Small intestine (tissue), 7 donors: ENCODE results near the gene NKX6-1. TPM values are rescaled to one million over a fixed set of nuclear protein-coding genes. Genes with fewer than 3 reads are reported as not detected.

Experiments
- DNase-seq, 2 donors: peaks; one replicate each; pipeline versions ENCODE4 v3.0.0 to v3.0.0-alpha.2; 2013
- FAIRE-seq: peaks from 2 replicates; lab custom pipeline; 2012; peaks lifted over from hg19 to GRCh38; lab: Jason Lieb, UNC
- H3K27ac ChIP-seq, 3 donors: one replicate each; pipeline ENCODE4 v1.5.1; 2013; ENCODE audit warnings: low read length in 2 of 3, mild to moderate bottlenecking in 2 of 3, control low read depth in 1 of 3, inconsistent platforms in 1 of 3, low read depth in 1 of 3, moderate library complexity in 1 of 3
- H3K27me3 ChIP-seq, 3 donors: one replicate each; pipeline ENCODE4 v1.6.1; 2013; ENCODE audit warnings: low read length in 3 of 3, inconsistent platforms in 1 of 3; ENCODE audit not compliant: control insufficient read depth in 3 of 3, insufficient read depth in 3 of 3
- H3K36me3 ChIP-seq, 3 donors: one replicate each; pipeline ENCODE4 v1.6.1; 2013; ENCODE audit warnings: low read length in 3 of 3, inconsistent platforms in 1 of 3, low read depth in 1 of 3, mild to moderate bottlenecking in 1 of 3, moderate library complexity in 1 of 3; ENCODE audit not compliant: control insufficient read depth in 3 of 3, insufficient read depth in 2 of 3
- H3K4me1 ChIP-seq, 3 donors: one replicate each; pipeline ENCODE4 v1.6.1; 2013; ENCODE audit warnings: low read length in 2 of 3, inconsistent platforms in 1 of 3, low read depth in 1 of 3, mild to moderate bottlenecking in 1 of 3, moderate library complexity in 1 of 3; ENCODE audit not compliant: control insufficient read depth in 3 of 3, insufficient read depth in 2 of 3
- H3K4me3 ChIP-seq, 3 donors: one replicate each; pipeline ENCODE4 v1.5.1; 2013; ENCODE audit warnings: low read length in 3 of 3, control low read depth in 1 of 3, inconsistent platforms in 1 of 3, low read depth in 1 of 3, mild to moderate bottlenecking in 1 of 3, moderate library complexity in 1 of 3
- H3K9me3 ChIP-seq, 2 donors: one replicate each; pipeline ENCODE4 v1.6.1; 2013; ENCODE audit warnings: low read depth in 1 of 2, low read length in 1 of 2; ENCODE audit not compliant: control insufficient read depth in 2 of 2, insufficient read depth in 1 of 2
- WGBS, 3 donors: extraction: QIAGEN DNeasy Blood & Tissue Kit; methylation state at CpG; one replicate each; pipeline ENCODE4 v1.1.7; 2013; 5-methylcytosine and 5-hydroxymethylcytosine counted together
- polyA plus RNA-seq, 4 donors: library from polyadenylated mRNA; stranded (reverse) in 3 of 4; unstranded in 1 of 4; fragments of 200-250 nt in 3 of 4; fragments of 120-200 nt in 1 of 4; gene quantifications; one replicate each; pipeline versions ENCODE4 v1.2.1 to v1.2.3, GENCODE V29; 2013
- donor health status: healthy with polysubstance abuse.
- donor health status: control.
- donor health status: control.
- donor health status: Bipolar disorder and iron deficiency.
- donor health status: healthy.

The NKX6-1 gene
- polyA plus RNA-seq, 4 donors, result not detected

GRCh38 chr4:84492290-84492689 lies 6.8 kb downstream of the NKX6-1 start:
- H3K9me3 ChIP-seq, result no peaks in the 10 kb centered on the region
- DNase-seq, result no peak
- no peaks in the 10 kb centered on the region for H3K36me3 ChIP-seq
- no peak for FAIRE-seq
- WGBS, 3 donors, result 5 to 10% (median 6%) methylated on average over 12 of the region's 12 CpGs
- peaks cover 13 to 78% (median 49%) of the 10 kb centered on the region in 3 donors for H3K27me3 ChIP-seq
- H3K4me1 ChIP-seq, result peaks cover 0 to 7% (median 0%) of the 10 kb centered on the region in 3 donors
- H3K4me3 ChIP-seq, result no peak overlapping the region
- no peak overlapping the region for H3K27ac ChIP-seq

GRCh38 chr4:84491481-84491880 lies 7.6 kb downstream of the NKX6-1 start:
- no peak overlapping the region for H3K4me3 ChIP-seq
- H3K9me3 ChIP-seq, result no peaks in the 10 kb centered on the region
- DNase-seq (no peak), FAIRE-seq (no peak)
- no peaks in the 10 kb centered on the region for H3K36me3 ChIP-seq
- 12 to 31% (median 20%) methylated on average over 6 of the region's 6 CpGs for WGBS, 3 donors
- H3K27me3 ChIP-seq, result peaks cover 10 to 76% (median 44%) of the 10 kb centered on the region in 3 donors
- H3K4me1 ChIP-seq, result peaks cover 0 to 7% (median 0%) of the 10 kb centered on the region in 3 donors
- H3K27ac ChIP-seq, result no peak overlapping the region

GRCh38 chr4:84490663-84491062 lies 8.4 kb downstream of the NKX6-1 start:
- H3K27me3 ChIP-seq, result peaks cover 10 to 76% (median 42%) of the 10 kb centered on the region in 3 donors
- 21 to 33% (median 27%) methylated on average over 1 of the region's 1 CpG for WGBS, 3 donors
- no peak for FAIRE-seq

GRCh38 chr4:84484236-84484635 lies 14.9 kb downstream of the NKX6-1 start:
- Histone ChIP-seq H3K36me3 (no peaks in the 10 kb centered on the region), H3K27ac (no peak overlapping the region), H3K4me1 (peaks cover 0 to 11% (median 0%) of the 10 kb centered on the region in 3 donors), H3K9me3 (no peaks in the 10 kb centered on the region), H3K27me3 (peaks cover 4 to 86% (median 56%) of the 10 kb centered on the region in 3 donors), H3K4me3 (no peak overlapping the region)
- FAIRE-seq (no peak), DNase-seq (no peak)
- whole genome bisulfite sequencing, 3 donors, result 14 to 37% (median 23%) methylated on average over 4 of the region's 4 CpGs

More at GRCh38 chr4:84490663-84491062, 8.4 kb downstream of the NKX6-1 start:
- no peaks in the 10 kb centered on the region for H3K9me3 ChIP-seq
- H3K27ac ChIP-seq, result no peak overlapping the region
- no peaks in the 10 kb centered on the region for H3K36me3 ChIP-seq
- DNase-seq, result no peak
- peaks cover 0 to 7% (median 0%) of the 10 kb centered on the region in 3 donors for H3K4me1 ChIP-seq
- H3K4me3 ChIP-seq, result no peak overlapping the region

GRCh38 chr4:84483688-84484087 lies 15.4 kb downstream of the NKX6-1 start:
- 6 to 19% (median 7%) methylated on average over 20 of the region's 20 CpGs for WGBS, 3 donors
- Histone ChIP-seq H3K36me3 (no peaks in the 10 kb centered on the region), H3K4me3 (no peak overlapping the region), H3K9me3 (no peaks in the 10 kb centered on the region), H3K4me1 (peaks cover 0 to 11% (median 0%) of the 10 kb centered on the region in 3 donors), H3K27me3 (peaks cover 4 to 84% (median 54%) of the 10 kb centered on the region in 3 donors), H3K27ac (no peak overlapping the region)
- DNase-seq (no peak), FAIRE-seq (no peak)

- no peaks in the 10 kb centered on the region for H3K36me3 ChIP-seq
- H3K27ac ChIP-seq, result no peak overlapping the region
- no peaks in the 10 kb centered on the region for H3K9me3 ChIP-seq
- peak overlapping the region in 1 of 3 donors; percentile 16 for H3K4me3 ChIP-seq
- peaks cover 0 to 11% (median 0%) of the 10 kb centered on the region in 3 donors for H3K4me1 ChIP-seq
- FAIRE-seq (no peak), DNase-seq (peak; percentile 43 to 68)
- 6 to 17% (median 9%) methylated on average over 61 to 69 of the region's 69 CpGs for WGBS, 3 donors
- peaks cover 4 to 88% (median 54%) of the 10 kb centered on the region in 3 donors for H3K27me3 ChIP-seq
Observed at GRCh38 chr4:84482564-84483563, 16.2 kb downstream of the NKX6-1 start.

GRCh38 chr4:84481860-84482245 lies 17.2 kb downstream of the NKX6-1 start:
- no peak overlapping the region for H3K4me3 ChIP-seq
- no peaks in the 10 kb centered on the region for H3K36me3 ChIP-seq
- H3K9me3 ChIP-seq, result no peaks in the 10 kb centered on the region
- FAIRE-seq (no peak), DNase-seq (no peak)
- no peak overlapping the region for H3K27ac ChIP-seq
- H3K27me3 ChIP-seq, result peaks cover 4 to 85% (median 54%) of the 10 kb centered on the region in 3 donors
- peaks cover 0 to 11% (median 0%) of the 10 kb centered on the region in 3 donors for H3K4me1 ChIP-seq
- WGBS, 3 donors, result 3 to 8% (median 4%) methylated on average over 20 of the region's 20 CpGs

- WGBS, 3 donors, result 5 to 15% (median 12%) methylated on average over 45 of the region's 45 CpGs
- peaks cover 4 to 79% (median 51%) of the 10 kb centered on the region in 3 donors for H3K27me3 ChIP-seq
- no peak for FAIRE-seq
- no peaks in the 10 kb centered on the region for H3K36me3 ChIP-seq
- no peak overlapping the region for H3K4me3 ChIP-seq
- no peak overlapping the region for H3K27ac ChIP-seq
- DNase-seq, result no peak
- H3K9me3 ChIP-seq, result no peaks in the 10 kb centered on the region
- H3K4me1 ChIP-seq, result peaks cover 0 to 11% (median 0%) of the 10 kb centered on the region in 3 donors
Observed at GRCh38 chr4:84481077-84481859, 17.8 kb downstream of the NKX6-1 start.
